Thymus (tissue), 11 donors: ENCODE results near the gene DHRS7B. TPM values are rescaled to one million over a fixed set of nuclear protein-coding genes. Genes with fewer than 3 reads are reported as not detected.

Experiments used
- DNase-seq, 9 donors: peaks; one replicate each; pipeline ENCODE4 v3.0.0-alpha.2; 2013; ENCODE audit warnings: low spot score in 9 of 9, low read depth in 6 of 9, missing footprints in 1 of 9
- H3K27ac ChIP-seq, 2 donors: one replicate each; pipeline ENCODE4 v1.5.1; 2013; ENCODE audit warnings: control low read depth in 1 of 2, low read depth in 1 of 2, low read length in 1 of 2, mild to moderate bottlenecking in 1 of 2, moderate library complexity in 1 of 2
- H3K27me3 ChIP-seq, 2 donors: one replicate each; pipeline ENCODE4 v1.5.1; 2013; ENCODE audit warnings: low read length in 1 of 2; ENCODE audit not compliant: control insufficient read depth in 2 of 2, insufficient read depth in 1 of 2
- H3K36me3 ChIP-seq, 2 donors: one replicate each; pipeline ENCODE4 v1.5.1; 2013; ENCODE audit warnings: low read length in 1 of 2, mild to moderate bottlenecking in 1 of 2, moderate library complexity in 1 of 2; ENCODE audit not compliant: control insufficient read depth in 2 of 2, insufficient read depth in 2 of 2
- H3K4me1 ChIP-seq, 2 donors: one replicate each; pipeline ENCODE4 v1.5.1; 2013; ENCODE audit warnings: low read length in 2 of 2; ENCODE audit not compliant: control insufficient read depth in 2 of 2, insufficient read depth in 2 of 2
- H3K4me3 ChIP-seq, 2 donors: one replicate each; pipeline ENCODE4 v1.5.1; 2013; ENCODE audit warnings: low read length in 2 of 2, control low read depth in 1 of 2, mild to moderate bottlenecking in 1 of 2
- H3K9me3 ChIP-seq, 2 donors: one replicate each; pipeline ENCODE4 v1.5.1; 2013; ENCODE audit warnings: low read length in 1 of 2, mild to moderate bottlenecking in 1 of 2; ENCODE audit not compliant: control insufficient read depth in 2 of 2, insufficient read depth in 1 of 2
- WGBS: extraction: QIAGEN DNeasy Blood & Tissue Kit; methylation state at CpG from one replicate; pipeline ENCODE4 v1.1.7; 2013; 5-methylcytosine and 5-hydroxymethylcytosine counted together
- polyA plus RNA-seq: library from polyadenylated mRNA; stranded (reverse); fragments of 200-250 nt; gene quantifications from one replicate; pipeline ENCODE4 v1.2.3, GENCODE V29; 2013
- total RNA-seq: library from RNA; stranded (reverse); fragments of 120-200 nt; gene quantifications from one replicate; pipeline ENCODE4 v1.2.4, GENCODE V29; 2013
- donor health status: healthy.

DHRS7B gene
- total and polyA plus RNA-seq, 2 donors: 17.5 to 22.8 TPM

GRCh38 chr17:21240369-21241055 lies 113.7 kb downstream of the DHRS7B start:
- no peaks in the 10 kb centered on the region for H3K27me3 ChIP-seq
- WGBS: 93% methylated on average over 25 of the region's 25 CpGs
- no peak overlapping the region for H3K27ac ChIP-seq
- peaks cover 0 to 4% of the 10 kb centered on the region in 2 donors for H3K36me3 ChIP-seq
- no peak for DNase-seq
- H3K4me3 ChIP-seq: no peak overlapping the region
- no peaks in the 10 kb centered on the region for H3K9me3 ChIP-seq
- H3K4me1 ChIP-seq: peaks cover 3 to 5% of the 10 kb centered on the region in 2 donors

Other genes starting within 250 kb of the DHRS7B start
- gene USP22, start 84.0 kb upstream of the DHRS7B start, total RNA-seq: 74.2 TPM
- gene USP22, start 84.0 kb upstream of the DHRS7B start, polyA plus RNA-seq: 52.5 TPM
- 19.7 TPM for gene TMEM11, start 87.2 kb downstream of the DHRS7B start, total RNA-seq
- gene TMEM11, start 87.2 kb downstream of the DHRS7B start, polyA plus RNA-seq: 23.3 TPM
- 2.7 TPM for gene NATD1, start 126.4 kb downstream of the DHRS7B start, total RNA-seq
- 4.8 TPM for gene NATD1, start 126.4 kb downstream of the DHRS7B start, polyA plus RNA-seq
- 9.1 TPM for gene MAP2K3, start 157.7 kb downstream of the DHRS7B start, total RNA-seq
- gene MAP2K3, start 157.7 kb downstream of the DHRS7B start, polyA plus RNA-seq: 33.4 TPM
- 0.85 TPM for gene KCNJ12, start 249.4 kb downstream of the DHRS7B start, total RNA-seq
- 0.37 TPM for gene KCNJ12, start 249.4 kb downstream of the DHRS7B start, polyA plus RNA-seq